IPS DF 6.9 (cell line): ENCODE results near the gene ST14.

Experiments used
- DNase-seq: peaks from one replicate; pipeline ENCODE4 v3.0.0-alpha.2; 2013; ENCODE audit warnings: low read depth, low spot score
- H3K27ac ChIP-seq: one replicate; pipeline ENCODE4 v1.5.1; 2013; ENCODE audit warnings: low read length, control low read depth
- H3K27me3 ChIP-seq: 2 replicates; pipeline ENCODE4 v1.6.1; 2013; ENCODE audit warnings: mild to moderate bottlenecking, low read length; ENCODE audit not compliant: control insufficient read depth, insufficient read depth
- H3K36me3 ChIP-seq: 2 replicates; pipeline ENCODE4 v1.6.1; 2013; ENCODE audit warnings: low read length; ENCODE audit not compliant: control insufficient read depth, insufficient read depth
- H3K4me1 ChIP-seq: 2 replicates; pipeline ENCODE4 v1.6.1; 2013; ENCODE audit warnings: low read length; ENCODE audit not compliant: control insufficient read depth, insufficient read depth
- H3K4me3 ChIP-seq: 2 replicates; pipeline ENCODE4 v1.5.1; 2013; ENCODE audit warnings: mild to moderate bottlenecking, low read length
- H3K9me3 ChIP-seq: 2 replicates; pipeline ENCODE4 v1.6.1; 2013; ENCODE audit warnings: low read length, inconsistent platforms; ENCODE audit not compliant: control insufficient read depth, insufficient read depth
- WGBS: extraction: QIAGEN DNeasy Blood & Tissue Kit; methylation state at CpG from one replicate; pipeline ENCODE4 v1.1.7; 2013; ENCODE audit warnings: mixed read lengths, missing lambda C conversion rate; ENCODE audit not compliant: insufficient read length, insufficient coverage; 5-methylcytosine and 5-hydroxymethylcytosine counted together

ST14 gene

DNA sequence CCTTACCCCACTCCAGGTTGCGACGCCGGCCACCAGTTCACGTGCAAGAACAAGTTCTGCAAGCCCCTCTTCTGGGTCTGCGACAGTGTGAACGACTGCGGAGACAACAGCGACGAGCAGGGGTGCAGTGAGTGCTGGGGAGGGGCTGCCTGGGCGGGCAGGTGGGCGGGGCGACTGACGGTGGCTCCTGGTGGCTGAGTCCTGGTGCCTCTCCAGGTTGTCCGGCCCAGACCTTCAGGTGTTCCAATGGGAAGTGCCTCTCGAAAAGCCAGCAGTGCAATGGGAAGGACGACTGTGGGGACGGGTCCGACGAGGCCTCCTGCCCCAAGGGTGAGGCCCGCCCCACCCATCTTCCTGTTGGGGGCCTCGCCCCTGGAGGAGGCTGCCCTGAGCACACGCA lies 38.7 kb downstream of the ST14 start:
- Histone ChIP-seq H3K36me3 (no peaks in the 10 kb centered on the region; the same call in 1 of the 2 replicates), H3K27ac (no peak overlapping the region), H3K9me3 (no peaks in the 10 kb centered on the region), H3K4me3 (no peak overlapping the region), H3K4me1 (no peaks in the 10 kb centered on the region), H3K27me3 (no peaks in the 10 kb centered on the region)
- no CpG with 5 or more reads among the region's 22 CpGs for WGBS
- no peak for DNase-seq

DNA sequence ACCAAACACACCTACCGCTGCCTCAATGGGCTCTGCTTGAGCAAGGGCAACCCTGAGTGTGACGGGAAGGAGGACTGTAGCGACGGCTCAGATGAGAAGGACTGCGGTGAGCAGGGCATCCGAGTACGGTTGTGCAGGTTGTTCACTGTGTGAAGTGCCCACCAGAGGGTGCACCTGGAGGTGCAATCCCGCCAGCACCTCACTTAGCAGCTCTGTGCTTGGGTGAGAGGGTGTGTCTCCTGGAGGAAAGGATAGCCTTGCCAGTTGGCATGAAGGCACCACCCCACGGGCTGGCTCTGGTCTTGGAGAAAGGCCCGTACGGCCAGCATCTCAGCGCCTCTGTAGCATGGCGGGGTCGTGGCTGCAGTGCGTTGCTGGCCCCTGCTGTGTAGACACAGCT lies 39.4 kb downstream of the ST14 start:
- DNase-seq = no peak
- Histone ChIP-seq H3K9me3 (no peaks in the 10 kb centered on the region), H3K27ac (no peak overlapping the region), H3K36me3 (no peaks in the 10 kb centered on the region; the same call in 1 of the 2 replicates), H3K4me1 (no peaks in the 10 kb centered on the region), H3K4me3 (no peak overlapping the region), H3K27me3 (no peaks in the 10 kb centered on the region)
- WGBS = no CpG with 5 or more reads among the region's 15 CpGs

DNA sequence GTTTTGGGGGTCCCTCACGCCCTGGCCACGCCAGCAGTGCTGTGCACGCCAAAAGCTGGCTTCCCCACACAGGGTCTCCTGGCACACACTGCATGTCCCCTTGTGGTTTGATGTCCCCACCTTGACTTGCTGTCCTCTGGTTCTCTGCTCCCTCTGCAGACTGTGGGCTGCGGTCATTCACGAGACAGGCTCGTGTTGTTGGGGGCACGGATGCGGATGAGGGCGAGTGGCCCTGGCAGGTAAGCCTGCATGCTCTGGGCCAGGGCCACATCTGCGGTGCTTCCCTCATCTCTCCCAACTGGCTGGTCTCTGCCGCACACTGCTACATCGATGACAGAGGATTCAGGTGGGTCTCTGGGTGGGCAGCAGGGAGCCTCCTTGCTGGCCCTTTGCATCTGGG lies 40.2 kb downstream of the ST14 start:
- no peak for DNase-seq
- H3K27me3 ChIP-seq = no peaks in the 10 kb centered on the region
- no peak overlapping the region for H3K27ac ChIP-seq
- H3K4me1 ChIP-seq = no peaks in the 10 kb centered on the region
- WGBS = no CpG with 5 or more reads among the region's 12 CpGs
- no peaks in the 10 kb centered on the region for H3K9me3 ChIP-seq
- H3K36me3 ChIP-seq = no peaks in the 10 kb centered on the region; the same call in 1 of the 2 replicates
- H3K4me3 ChIP-seq = no peak overlapping the region

- WGBS = no CpG with 5 or more reads among the region's 7 CpGs
- Histone ChIP-seq H3K9me3 (no peaks in the 10 kb centered on the region), H3K4me3 (no peak overlapping the region), H3K36me3 (no peaks in the 10 kb centered on the region; the same call in 1 of the 2 replicates), H3K27ac (no peak overlapping the region), H3K27me3 (no peaks in the 10 kb centered on the region), H3K4me1 (no peaks in the 10 kb centered on the region)
- DNase-seq = no peak
These were observed 41.4 kb downstream of the ST14 start for GRCh38 chr11:130201026-130201425.

- Histone ChIP-seq H3K27me3 (no peaks in the 10 kb centered on the region), H3K9me3 (no peaks in the 10 kb centered on the region), H3K36me3 (no peaks in the 10 kb centered on the region), H3K27ac (no peak overlapping the region), H3K4me1 (no peaks in the 10 kb centered on the region), H3K4me3 (no peak overlapping the region)
- DNase-seq = no peak
- no CpG with 5 or more reads among the region's 12 CpGs for WGBS
These were observed 42.6 kb downstream of the ST14 start for GRCh38 chr11:130202009-130202817.

DNA sequence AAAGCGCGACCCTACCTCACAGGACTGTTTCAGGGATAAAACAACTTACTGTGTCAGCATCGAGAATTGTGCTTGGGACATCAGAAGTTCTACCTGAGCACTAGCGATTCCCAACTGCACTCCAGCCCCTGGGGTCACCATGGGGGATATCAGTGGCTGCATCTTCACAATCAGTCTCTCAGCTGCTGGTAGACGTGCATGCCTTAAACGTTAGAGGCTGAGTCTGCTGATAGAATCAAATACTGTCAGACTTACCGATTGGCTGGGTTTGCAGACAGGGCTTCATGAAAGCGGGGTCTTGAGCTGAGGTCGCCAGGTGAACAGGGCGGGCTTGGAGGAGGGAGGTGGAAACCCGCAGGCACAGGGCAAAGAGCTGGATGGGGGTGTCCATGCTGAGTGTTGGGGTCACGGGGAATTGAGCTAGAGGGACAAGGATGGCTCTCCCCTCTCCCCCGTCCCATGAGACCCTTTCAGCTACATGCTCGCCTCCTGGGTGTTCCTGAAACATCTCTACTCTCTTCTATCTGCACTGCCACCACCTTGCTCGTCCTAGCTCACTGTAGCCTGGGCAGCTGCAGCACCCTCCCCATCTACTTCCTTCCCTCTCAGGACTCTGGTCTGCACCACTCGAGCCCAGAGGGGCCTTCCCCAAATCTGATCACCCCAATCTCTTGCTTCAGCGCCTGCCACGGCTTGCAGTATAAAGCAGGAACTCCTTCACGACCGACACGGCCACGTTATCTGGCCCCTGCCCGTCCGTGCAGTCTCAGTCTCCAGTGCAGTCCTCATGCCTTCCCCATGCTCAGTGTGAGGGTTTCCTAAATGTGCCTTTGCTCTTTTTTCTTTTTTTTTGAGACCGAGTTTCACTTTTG lies 43.5 kb downstream of the ST14 start:
- Histone ChIP-seq H3K36me3 (no peaks in the 10 kb centered on the region), H3K4me1 (no peaks in the 10 kb centered on the region), H3K27me3 (no peaks in the 10 kb centered on the region), H3K27ac (no peak overlapping the region), H3K4me3 (no peak overlapping the region), H3K9me3 (no peaks in the 10 kb centered on the region)
- no peak for DNase-seq
- WGBS = no CpG with 5 or more reads among the region's 25 CpGs

DNA sequence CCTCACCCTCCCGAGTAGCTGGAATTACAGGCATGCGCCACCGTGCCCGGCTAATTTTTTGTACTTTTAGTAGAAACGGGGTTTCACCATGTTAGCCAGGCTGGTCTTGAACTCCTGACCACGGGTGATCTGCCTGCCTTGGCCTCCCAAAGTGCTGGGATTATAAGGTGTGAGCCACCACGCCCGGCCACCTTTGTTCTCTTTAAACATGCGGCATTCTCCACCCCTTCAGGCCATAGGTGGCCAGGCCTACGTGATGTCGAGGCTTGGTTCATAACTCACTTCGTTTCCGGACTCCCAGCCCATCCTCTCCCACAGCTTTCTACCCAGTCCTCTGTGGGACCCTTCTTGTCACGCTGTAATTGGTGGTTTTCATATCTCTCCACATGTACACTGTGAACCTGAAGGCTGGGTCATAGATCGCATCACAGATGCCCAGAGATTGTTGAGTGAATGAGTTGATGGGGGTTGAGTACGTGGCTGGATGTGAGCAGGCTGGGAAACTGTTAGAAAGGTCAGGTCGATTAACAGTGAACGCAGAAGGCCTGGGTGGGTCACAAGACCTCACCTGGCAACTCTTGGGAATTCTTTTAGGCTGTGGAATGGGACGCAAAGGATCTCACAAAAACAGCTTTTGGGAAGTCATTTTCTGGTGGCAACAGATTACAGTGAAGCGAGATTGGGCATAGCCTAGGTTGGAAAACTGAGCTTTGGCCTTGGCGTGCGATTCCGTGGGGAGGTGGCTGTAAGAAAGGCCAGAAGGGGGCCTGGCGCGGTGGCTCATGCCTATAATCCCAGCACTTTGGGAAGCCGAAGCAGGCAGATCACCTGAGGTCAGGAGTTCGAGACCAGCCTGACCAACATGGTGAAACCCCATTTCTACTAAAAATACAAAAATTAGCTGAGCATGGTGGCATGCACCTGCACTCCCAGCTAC lies 44.5 kb downstream of the ST14 start:
- Histone ChIP-seq H3K36me3 (no peaks in the 10 kb centered on the region), H3K9me3 (no peaks in the 10 kb centered on the region), H3K4me3 (no peak overlapping the region), H3K27me3 (no peaks in the 10 kb centered on the region), H3K27ac (no peak overlapping the region), H3K4me1 (no peaks in the 10 kb centered on the region)
- no CpG with 5 or more reads among the region's 27 CpGs for WGBS
- no peak for DNase-seq

GRCh38 chr11:130204703-130205095 lies 45.1 kb downstream of the ST14 start:
- Histone ChIP-seq H3K4me3 (no peak overlapping the region), H3K36me3 (no peaks in the 10 kb centered on the region; the same call in 1 of the 2 replicates), H3K27me3 (no peaks in the 10 kb centered on the region), H3K9me3 (no peaks in the 10 kb centered on the region), H3K27ac (no peak overlapping the region), H3K4me1 (no peaks in the 10 kb centered on the region)
- no CpG with 5 or more reads among the region's 11 CpGs for WGBS
- no peak for DNase-seq

DNA sequence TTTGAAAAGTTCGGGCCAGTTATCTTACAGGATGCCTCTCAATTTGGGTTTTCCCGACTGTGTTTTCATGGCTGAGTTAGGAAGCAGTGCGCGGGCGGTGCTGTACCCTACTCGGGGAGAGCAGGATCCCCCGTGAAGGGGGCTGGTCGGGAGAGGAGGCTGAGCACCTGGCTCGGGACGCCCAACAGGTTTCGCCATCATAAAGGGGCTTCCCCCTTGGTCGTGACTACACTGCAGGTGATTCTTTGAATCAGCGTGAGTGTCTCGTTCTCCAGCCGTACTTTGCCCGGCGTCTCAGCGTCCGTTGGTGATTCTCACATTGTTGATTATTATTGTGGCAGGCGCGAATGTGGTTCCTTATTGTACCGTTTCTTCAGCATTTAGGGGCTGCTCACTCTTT lies 46.6 kb downstream of the ST14 start:
- Histone ChIP-seq H3K4me3 (no peak overlapping the region), H3K27ac (no peak overlapping the region), H3K27me3 (no peaks in the 10 kb centered on the region), H3K9me3 (no peaks in the 10 kb centered on the region), H3K36me3 (no peaks in the 10 kb centered on the region; the same call in 1 of the 2 replicates), H3K4me1 (no peaks in the 10 kb centered on the region)
- DNase-seq = no peak
- WGBS = no CpG with 5 or more reads among the region's 22 CpGs
